ENCODE measurements around the gene SGPL1. TPM values are rescaled to one million over a fixed set of nuclear protein-coding genes. Genes with fewer than 3 reads are reported as not detected.

The SGPL1 gene
- total RNA-seq, 1 donor from 2014 or later = 33.1 TPM

DNA sequence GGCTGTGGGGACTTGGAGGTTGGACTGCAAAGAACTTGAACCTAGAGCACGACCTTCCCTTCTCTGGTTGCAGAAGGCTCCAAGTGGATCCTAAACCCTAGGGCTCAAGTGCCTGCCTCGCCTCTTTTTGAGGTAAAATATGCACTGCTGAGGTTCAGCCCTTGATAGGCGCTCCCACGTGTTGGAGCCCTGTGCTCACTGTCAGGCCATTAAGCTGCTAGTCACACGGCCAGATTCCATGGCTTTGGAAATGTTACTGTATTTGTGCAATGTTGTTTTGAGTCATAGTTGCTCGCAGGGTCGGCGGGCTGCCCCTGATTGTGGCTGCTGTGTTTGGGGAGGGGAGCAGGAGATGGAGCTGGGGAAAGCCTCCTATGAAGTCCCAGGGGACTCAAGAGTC is 112.4 kb downstream of the SGPL1 start:
- Histone ChIP-seq H3K27me3 (no peaks in the 10 kb centered on the region), H3K4me1 (no peaks in the 10 kb centered on the region), H3K27ac (no peak overlapping the region), H3K9me3 (no peaks in the 10 kb centered on the region), H3K4me3 (no peak overlapping the region), H3K36me3 (no peaks in the 10 kb centered on the region)
- TF ChIP-seq POLR2AphosphoS5 (IDR thresholded peaks at IDR 0.05; ENCODE audit: insufficient read depth in 1 of 2, low read depth in 1 of 2) (no peak), POLR2A (IDR thresholded peaks at IDR 0.05) (no peak)
- TF ChIP-seq, protein P1, sequence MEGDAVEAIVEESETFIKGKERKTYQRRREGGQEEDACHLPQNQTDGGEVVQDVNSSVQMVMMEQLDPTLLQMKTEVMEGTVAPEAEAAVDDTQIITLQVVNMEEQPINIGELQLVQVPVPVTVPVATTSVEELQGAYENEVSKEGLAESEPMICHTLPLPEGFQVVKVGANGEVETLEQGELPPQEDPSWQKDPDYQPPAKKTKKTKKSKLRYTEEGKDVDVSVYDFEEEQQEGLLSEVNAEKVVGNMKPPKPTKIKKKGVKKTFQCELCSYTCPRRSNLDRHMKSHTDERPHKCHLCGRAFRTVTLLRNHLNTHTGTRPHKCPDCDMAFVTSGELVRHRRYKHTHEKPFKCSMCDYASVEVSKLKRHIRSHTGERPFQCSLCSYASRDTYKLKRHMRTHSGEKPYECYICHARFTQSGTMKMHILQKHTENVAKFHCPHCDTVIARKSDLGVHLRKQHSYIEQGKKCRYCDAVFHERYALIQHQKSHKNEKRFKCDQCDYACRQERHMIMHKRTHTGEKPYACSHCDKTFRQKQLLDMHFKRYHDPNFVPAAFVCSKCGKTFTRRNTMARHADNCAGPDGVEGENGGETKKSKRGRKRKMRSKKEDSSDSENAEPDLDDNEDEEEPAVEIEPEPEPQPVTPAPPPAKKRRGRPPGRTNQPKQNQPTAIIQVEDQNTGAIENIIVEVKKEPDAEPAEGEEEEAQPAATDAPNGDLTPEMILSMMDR (IDR thresholded peaks at IDR 0.05) = no peak
- DNase-seq (ENCODE audit: extremely low spot score in 2 of 2) = no peak
- intact Hi-C loops (cut with DNase I) = loop anchor here (5.0 to 10.0 kb wide), 2 partner anchors 277 to 359 kb away; no protein-coding TSS in a partner anchor

DNA sequence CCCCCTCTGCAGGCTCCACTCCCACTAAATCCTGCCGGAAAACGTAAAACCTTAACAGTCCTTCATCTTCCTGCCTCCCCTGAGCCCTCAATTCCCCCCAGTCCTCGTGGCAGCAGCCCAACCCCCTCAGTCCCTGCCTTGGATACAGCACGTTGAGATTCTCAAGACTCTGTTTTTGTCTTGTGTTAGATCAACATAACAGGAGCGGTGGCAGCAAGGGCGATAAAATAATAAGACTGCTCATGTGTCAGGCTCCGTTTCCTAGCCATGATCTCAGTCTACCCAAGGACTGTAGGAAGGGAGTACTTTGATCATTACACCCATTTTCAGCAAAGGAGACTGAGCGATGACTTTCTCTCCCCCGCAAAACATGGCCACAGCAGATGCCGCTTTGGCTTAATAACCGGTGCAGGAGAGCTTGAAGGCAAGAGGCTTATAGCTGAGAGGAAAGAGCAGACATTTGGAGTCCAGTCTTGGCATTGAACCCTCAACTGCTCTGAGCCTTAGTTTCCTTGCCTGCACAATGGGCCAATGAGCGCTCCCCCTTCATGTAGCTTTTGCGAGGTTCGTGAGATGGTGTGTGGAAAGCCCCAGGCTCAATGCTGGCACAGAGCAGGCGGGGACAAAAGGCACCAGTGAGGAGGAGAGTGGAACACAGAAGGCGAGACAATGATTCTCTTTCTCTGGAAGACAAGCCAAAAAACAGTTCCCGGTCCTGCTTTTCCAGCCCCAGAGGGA is 114.7 kb downstream of the SGPL1 start:
- DNase-seq (ENCODE audit: extremely low spot score in 2 of 2) = no peak
- TF ChIP-seq POLR2AphosphoS5 (IDR thresholded peaks at IDR 0.05; ENCODE audit: insufficient read depth in 1 of 2, low read depth in 1 of 2) = no peak
- TF ChIP-seq POLR2A (IDR thresholded peaks at IDR 0.05) = no peak
- TF ChIP-seq, protein P1 (IDR thresholded peaks at IDR 0.05) = no peak
- H3K27ac ChIP-seq = no peak overlapping the region
- no peaks in the 10 kb centered on the region for H3K9me3 ChIP-seq
- H3K36me3 ChIP-seq = no peaks in the 10 kb centered on the region
- no peaks in the 10 kb centered on the region for H3K27me3 ChIP-seq
- no peaks in the 10 kb centered on the region for H3K4me1 ChIP-seq
- intact Hi-C loops (cut with DNase I) = no loop called here
- no peak overlapping the region for H3K4me3 ChIP-seq

Small RNA genes within 50 kb of the gene (small RNA-seq; reads per million reads assigned to genes)
- gene RPS26P40 = not detected

Other genes starting within 250 kb of the SGPL1 start
- 20.9 TPM for gene PRF1, start 213.2 kb upstream of the SGPL1 start, total RNA-seq
- not detected for gene ADAMTS14, start 143.4 kb upstream of the SGPL1 start, total RNA-seq
- not detected for gene TBATA, start 30.6 kb upstream of the SGPL1 start, total RNA-seq
- 36.8 TPM for gene PCBD1, start 72.6 kb downstream of the SGPL1 start, total RNA-seq

Measured in vagina (tissue), 2 donors.